ENCODE measurements around the gene MAP3K12. TPM values are rescaled to one million over a fixed set of nuclear protein-coding genes. Genes with fewer than 3 reads are reported as not detected.

Gene MAP3K12
- total RNA-seq, 1 donor from 2014 or later: 4.8 TPM

DNA sequence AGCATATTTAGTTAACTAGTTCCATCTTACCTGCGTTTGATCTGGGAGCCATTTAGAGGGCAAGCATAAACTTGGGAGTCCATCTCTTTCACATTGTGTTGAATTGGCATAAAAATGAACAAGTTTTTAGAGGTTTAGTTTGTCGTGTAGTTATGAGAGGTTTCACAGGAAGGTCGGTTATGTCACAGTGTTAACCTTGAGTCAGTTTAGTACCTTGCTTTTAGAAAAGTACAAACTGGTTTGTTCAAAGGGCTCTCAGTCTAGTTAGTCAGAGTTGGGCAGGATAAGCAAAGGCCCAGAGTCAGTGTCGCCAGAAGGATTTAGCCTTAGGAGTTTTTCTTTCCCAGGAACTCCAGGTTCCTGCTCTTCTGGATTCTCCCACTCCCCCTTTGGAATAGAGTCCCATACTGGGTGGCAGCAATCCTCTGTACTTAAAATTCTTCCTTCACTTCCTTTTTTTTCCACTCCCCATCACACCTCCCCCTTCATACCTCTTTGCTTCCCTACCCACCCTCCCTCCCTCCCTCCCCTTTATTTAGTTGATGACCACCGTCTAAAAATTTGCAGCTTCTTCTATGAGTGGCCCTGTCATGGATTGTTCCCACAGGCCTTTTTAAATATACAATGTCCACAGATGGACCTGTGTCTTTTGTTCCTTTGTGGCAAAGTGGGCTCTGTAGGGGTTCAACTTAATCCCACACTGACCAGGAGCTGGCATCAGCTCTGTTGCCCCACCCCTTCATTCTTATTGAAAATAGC, 35.3 kb downstream of the MAP3K12 start:
- Histone ChIP-seq H3K4me3 (no peak overlapping the region), H3K27ac (replicated peaks) (peak overlapping the region; percentile 69), H3K4me1 (peaks cover 98% of the 10 kb centered on the region), H3K27me3 (ENCODE audit: low read depth) (no peaks in the 10 kb centered on the region), H3K36me3 (peaks cover 100% of the 10 kb centered on the region), H3K9me3 (replicated peaks) (no peaks in the 10 kb centered on the region)
- TF ChIP-seq, protein P1, sequence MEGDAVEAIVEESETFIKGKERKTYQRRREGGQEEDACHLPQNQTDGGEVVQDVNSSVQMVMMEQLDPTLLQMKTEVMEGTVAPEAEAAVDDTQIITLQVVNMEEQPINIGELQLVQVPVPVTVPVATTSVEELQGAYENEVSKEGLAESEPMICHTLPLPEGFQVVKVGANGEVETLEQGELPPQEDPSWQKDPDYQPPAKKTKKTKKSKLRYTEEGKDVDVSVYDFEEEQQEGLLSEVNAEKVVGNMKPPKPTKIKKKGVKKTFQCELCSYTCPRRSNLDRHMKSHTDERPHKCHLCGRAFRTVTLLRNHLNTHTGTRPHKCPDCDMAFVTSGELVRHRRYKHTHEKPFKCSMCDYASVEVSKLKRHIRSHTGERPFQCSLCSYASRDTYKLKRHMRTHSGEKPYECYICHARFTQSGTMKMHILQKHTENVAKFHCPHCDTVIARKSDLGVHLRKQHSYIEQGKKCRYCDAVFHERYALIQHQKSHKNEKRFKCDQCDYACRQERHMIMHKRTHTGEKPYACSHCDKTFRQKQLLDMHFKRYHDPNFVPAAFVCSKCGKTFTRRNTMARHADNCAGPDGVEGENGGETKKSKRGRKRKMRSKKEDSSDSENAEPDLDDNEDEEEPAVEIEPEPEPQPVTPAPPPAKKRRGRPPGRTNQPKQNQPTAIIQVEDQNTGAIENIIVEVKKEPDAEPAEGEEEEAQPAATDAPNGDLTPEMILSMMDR (IDR thresholded peaks at IDR 0.05; ENCODE audit: borderline replicate concordance): no peak
- intact Hi-C loops (cut with micrococcal nuclease): no loop called here
- no peak for DNase-seq

DNA sequence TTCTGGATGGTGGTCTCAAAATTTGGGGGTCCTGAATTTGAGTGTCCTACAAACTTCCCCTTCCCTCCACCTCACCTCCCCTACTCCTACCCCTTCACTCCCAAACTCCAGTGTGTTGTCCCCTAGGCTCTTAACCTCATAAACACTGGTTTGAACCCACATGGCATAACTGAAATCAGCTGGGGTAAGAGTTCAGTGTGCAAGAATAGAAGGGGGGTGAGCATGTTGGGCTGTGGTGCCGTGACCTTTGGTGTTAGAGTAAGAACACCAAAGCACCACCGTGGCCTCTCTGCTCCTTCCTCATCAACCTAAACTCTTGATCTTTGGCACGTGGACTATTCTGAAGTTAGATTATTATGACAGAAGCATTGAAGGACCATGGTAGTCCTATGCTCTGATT, 36.3 kb downstream of the MAP3K12 start:
- peak overlapping the region; percentile 69 for H3K27ac ChIP-seq (replicated peaks)
- H3K36me3 ChIP-seq: peaks cover 100% of the 10 kb centered on the region
- H3K4me1 ChIP-seq: peaks cover 95% of the 10 kb centered on the region
- H3K27me3 ChIP-seq (ENCODE audit: low read depth): no peaks in the 10 kb centered on the region
- TF ChIP-seq, protein P1 (IDR thresholded peaks at IDR 0.05; ENCODE audit: borderline replicate concordance): no peak
- no peak for DNase-seq
- intact Hi-C loops (cut with micrococcal nuclease): no loop called here
- no peaks in the 10 kb centered on the region for H3K9me3 ChIP-seq (replicated peaks)
- H3K4me3 ChIP-seq: no peak overlapping the region

DNA sequence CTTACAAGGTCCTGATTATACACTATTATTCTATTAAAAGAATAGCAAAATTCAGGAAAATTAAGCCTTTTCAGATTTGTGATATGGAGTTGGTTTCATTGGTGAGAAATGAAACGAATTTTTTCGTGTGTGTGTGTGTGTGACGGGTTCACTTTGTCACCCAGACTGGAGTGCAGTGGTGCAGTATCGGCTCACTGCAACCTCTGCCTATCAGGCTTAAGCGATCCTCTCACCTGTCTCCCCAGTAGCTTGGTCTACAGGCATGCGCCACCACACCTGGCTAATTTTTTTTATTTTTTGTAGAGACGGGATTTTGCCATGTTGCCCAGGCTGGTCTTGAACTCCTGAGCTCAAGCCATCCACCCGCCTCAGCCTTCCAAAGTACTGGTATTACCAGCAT, 37.7 kb downstream of the MAP3K12 start:
- TF ChIP-seq, protein P1 (IDR thresholded peaks at IDR 0.05; ENCODE audit: borderline replicate concordance): no peak
- peaks cover 100% of the 10 kb centered on the region for H3K36me3 ChIP-seq
- no peaks in the 10 kb centered on the region for H3K9me3 ChIP-seq (replicated peaks)
- DNase-seq: no peak
- H3K27ac ChIP-seq (replicated peaks): peak overlapping the region; percentile 69
- H3K4me1 ChIP-seq: peaks cover 89% of the 10 kb centered on the region
- peak overlapping the region; percentile 34 for H3K4me3 ChIP-seq
- intact Hi-C loops (cut with micrococcal nuclease): no loop called here
- no peaks in the 10 kb centered on the region for H3K27me3 ChIP-seq (ENCODE audit: low read depth)

DNA sequence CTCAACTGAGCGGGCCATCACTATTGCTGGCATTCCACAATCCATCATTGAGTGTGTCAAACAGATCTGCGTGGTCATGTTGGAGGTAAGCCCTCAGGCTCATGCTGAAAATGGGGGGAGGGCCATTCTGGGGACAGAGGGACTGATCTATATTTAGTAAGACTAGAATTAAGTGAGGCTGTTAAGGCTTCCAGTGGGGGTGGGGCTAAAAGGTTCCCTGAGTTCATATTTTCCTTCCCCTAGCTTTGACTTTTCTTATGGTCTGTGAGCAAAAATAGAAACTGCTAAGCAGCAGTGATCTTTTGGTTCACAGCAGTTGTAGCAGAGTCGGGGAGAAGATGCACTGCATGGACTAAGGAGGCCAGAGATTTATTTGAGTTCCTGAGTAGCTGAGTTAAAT, 38.2 kb downstream of the MAP3K12 start:
- TF ChIP-seq, protein P1 (IDR thresholded peaks at IDR 0.05; ENCODE audit: borderline replicate concordance): no peak
- peaks cover 89% of the 10 kb centered on the region for H3K4me1 ChIP-seq
- intact Hi-C loops (cut with micrococcal nuclease): no loop called here
- peak; percentile 43 for DNase-seq
- no peaks in the 10 kb centered on the region for H3K27me3 ChIP-seq (ENCODE audit: low read depth)
- no peaks in the 10 kb centered on the region for H3K9me3 ChIP-seq (replicated peaks)
- H3K36me3 ChIP-seq: peaks cover 100% of the 10 kb centered on the region
- peak overlapping the region; percentile 34 for H3K4me3 ChIP-seq
- H3K27ac ChIP-seq (replicated peaks): peak overlapping the region; percentile 69

DNA sequence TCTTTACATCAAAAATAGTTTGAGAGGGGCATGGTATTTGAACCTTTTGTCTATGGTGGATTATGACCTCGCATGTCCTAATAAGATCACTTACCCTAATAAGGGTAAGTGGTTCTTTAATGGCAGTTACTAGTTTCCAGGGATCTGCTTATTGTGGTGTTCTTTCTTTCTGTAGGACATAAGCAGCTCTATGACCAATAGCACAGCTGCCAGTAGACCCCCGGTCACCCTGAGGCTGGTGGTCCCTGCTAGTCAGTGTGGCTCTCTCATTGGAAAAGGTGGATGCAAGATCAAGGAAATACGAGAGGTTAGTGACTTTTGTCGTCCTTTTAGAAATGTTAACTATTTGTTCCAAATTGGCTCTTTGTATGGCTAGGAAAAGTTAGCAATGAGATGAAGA, 40.2 kb downstream of the MAP3K12 start:
- Histone ChIP-seq H3K27me3 (ENCODE audit: low read depth) (no peaks in the 10 kb centered on the region), H3K27ac (replicated peaks) (peak overlapping the region; percentile 10), H3K4me1 (peaks cover 89% of the 10 kb centered on the region), H3K9me3 (replicated peaks) (no peaks in the 10 kb centered on the region), H3K4me3 (no peak overlapping the region), H3K36me3 (peaks cover 99% of the 10 kb centered on the region)
- TF ChIP-seq, protein P1 (IDR thresholded peaks at IDR 0.05; ENCODE audit: borderline replicate concordance): no peak
- intact Hi-C loops (cut with micrococcal nuclease): no loop called here
- DNase-seq: no peak
